ES-I3 (cell line): Measurements from ENCODE around the gene KXD1.
"Not testable (repeated sequence)": the region's sequence is repeated elsewhere in the genome, so short reads cannot be mapped to it uniquely, and the experiment has no call there.

Experiments used
- H3K36me3 ChIP-seq: 2 replicates; pipeline ENCODE4 v1.6.1; 2013; ENCODE audit warnings: mild to moderate bottlenecking, low read length, control low read depth, moderate library complexity; ENCODE audit not compliant: insufficient read depth
- H3K4me1 ChIP-seq: 2 replicates; pipeline ENCODE4 v1.6.1; 2013; ENCODE audit warnings: mild to moderate bottlenecking, control low read depth, low read length; ENCODE audit not compliant: insufficient read depth
- H3K9ac ChIP-seq: 2 replicates; pipeline ENCODE4 v1.6.1; 2013; ENCODE audit warnings: low read depth, mild to moderate bottlenecking, low read length, moderate library complexity
- H3K9me3 ChIP-seq: 2 replicates; pipeline ENCODE4 v1.6.1; 2013; ENCODE audit warnings: mild to moderate bottlenecking, low read length, moderate library complexity; ENCODE audit not compliant: control insufficient read depth, insufficient read depth

KXD1 gene

DNA sequence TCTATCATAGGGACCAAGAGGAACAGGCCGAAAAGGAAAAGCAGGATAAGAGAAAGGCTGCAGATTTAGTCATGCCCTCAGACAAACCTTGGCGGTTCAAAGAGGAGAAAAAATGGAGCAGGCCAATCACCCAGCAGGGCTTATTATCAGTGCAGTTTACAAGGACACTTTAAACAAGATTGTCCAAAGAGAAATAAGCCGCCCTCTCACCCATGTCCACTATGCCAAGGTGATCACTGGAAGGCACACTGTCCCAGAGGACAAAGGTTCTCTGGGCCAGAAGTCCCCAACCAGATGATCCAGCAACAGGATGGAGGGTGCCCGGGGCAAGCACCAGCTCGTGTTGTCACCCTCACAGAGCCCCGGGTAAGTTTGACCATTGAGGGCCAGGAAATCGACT is 22.6 kb downstream of the KXD1 start:
- Histone ChIP-seq H3K4me1 (no peaks in the 10 kb centered on the region), H3K36me3 (peaks cover 9% of the 10 kb centered on the region), H3K9ac (no peak overlapping the region), H3K9me3 (no peaks in the 10 kb centered on the region)

DNA sequence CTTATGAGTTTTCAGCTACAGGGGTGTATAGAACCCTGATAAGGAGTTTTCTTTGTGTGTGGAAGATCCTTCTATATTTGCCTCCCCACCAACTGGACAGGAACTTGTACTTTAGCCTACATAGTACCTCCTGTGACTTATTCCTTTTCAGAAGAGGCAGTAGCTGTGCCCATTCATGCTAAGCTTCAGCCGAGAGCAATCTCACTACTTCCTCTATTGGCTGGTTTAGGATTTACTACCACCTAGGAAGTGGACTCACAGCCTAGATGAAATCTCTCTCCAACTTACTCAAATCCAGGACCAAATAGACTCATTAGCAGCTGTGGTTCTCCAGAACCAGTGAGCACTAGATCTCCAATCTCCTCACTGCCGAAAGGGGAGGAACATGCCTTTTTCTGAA is 28.6 kb downstream of the KXD1 start:
- no peak overlapping the region for H3K9ac ChIP-seq
- H3K4me1 ChIP-seq, result peaks cover 8% of the 10 kb centered on the region; the same call in 1 of the 2 replicates
- no peaks in the 10 kb centered on the region for H3K9me3 ChIP-seq
- no peaks in the 10 kb centered on the region for H3K36me3 ChIP-seq

DNA sequence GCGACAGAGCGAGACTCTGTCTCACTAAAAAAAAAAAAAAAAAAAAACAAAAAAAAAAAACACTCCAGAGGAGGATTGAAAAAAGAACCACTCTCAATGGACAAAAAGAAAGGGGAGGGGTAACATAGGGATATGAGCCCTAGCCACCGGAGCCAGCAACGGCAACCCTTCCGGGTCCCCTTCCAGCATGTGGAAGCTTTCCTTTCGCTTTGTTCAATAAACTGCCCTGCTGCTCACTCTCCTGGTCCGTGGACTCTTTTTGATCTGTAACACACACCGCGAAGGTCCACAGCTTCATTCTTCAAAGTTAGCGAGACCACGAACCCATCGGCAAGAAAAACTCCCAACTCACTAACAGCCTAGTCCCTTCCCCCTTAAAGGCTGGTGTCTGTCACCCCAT is 29.9 kb downstream of the KXD1 start:
- H3K9ac ChIP-seq, result 0 out of 2 replicates have a peak overlapping the region, but pooled peaks have one; percentile 94
- no peaks in the 10 kb centered on the region for H3K36me3 ChIP-seq
- peaks cover 8% of the 10 kb centered on the region; the same call in 1 of the 2 replicates for H3K4me1 ChIP-seq
- H3K9me3 ChIP-seq, result no peaks in the 10 kb centered on the region

DNA sequence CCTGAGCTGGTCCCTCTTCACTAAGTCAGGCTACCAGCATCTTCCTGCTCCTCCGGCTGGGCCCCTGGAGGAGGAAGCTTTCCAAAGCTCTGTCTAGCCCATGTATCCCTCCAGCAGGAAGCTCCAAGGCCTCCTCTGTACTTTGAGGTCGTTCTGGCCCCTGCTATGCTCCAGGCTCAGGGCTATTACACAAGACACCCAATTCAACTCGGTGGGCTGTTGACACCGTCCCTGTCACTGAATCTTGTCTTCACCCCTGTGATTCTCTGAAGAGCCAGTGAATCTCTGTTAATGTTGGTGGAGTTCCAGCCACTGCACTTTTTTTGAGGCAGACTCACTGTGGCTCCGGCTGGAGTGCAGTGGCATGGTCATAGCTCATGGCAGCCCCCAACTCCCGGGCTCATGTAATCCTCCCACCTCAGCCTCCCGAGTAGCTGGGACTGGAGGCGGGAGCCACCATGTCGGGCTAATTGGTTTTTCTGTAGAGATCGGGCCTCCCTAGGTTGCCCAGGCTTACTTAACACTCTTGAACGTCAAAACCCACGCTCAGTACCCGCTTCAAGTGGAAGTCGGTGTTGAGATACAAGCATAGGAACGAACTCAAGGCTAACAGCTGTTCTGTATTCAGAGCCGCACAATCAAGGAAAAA is 30.4 kb downstream of the KXD1 start:
- peaks cover 8% of the 10 kb centered on the region; the same call in 1 of the 2 replicates for H3K4me1 ChIP-seq
- H3K9me3 ChIP-seq, result no peaks in the 10 kb centered on the region
- peak overlapping the region; percentile 94 for H3K9ac ChIP-seq
- H3K36me3 ChIP-seq, result no peaks in the 10 kb centered on the region

DNA sequence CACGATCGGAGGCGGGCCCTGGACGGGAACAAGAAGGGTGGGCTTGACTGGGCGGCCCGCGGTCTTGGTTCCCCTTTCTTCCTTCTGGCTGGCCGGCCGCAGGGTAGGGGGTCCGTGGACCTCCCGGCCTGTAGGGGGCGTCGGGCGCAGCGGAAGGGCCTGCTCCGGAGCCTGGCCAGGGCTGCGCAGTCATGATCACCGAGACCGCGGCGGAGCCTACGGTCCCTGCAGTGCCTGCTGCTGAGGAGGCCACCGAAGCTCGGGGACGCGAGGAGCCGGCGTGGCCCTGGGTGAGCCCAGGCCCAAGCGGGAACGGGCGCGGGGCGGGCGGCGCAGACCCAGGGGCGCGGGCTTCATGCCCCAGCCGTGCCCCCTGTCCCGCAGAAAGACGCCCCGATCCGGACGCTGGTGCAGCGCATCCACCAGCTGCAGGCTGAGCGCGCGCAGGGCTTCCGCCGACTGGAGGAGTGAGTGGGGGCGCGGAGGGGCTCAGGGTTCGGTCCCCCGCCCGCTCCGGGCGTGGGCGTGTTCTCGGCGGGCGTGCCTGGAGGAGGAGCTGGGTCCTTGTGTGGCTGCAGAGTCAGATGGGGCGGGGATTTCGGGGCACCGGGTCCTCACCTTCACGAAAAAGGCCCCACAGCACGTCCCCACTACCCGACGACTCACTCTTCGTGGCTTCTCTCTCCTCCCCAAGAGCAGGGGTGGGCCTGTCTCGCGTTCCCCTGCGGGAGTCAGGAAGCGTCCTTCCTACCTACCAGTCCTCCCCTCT is 31.1 kb downstream of the KXD1 start, which contains the start of gene REX1BD:
Gene REX1BD (plus strand): TSS at position 188 of the 769 bp plus-strand sequence. CDS start 4 bp downstream, at position 192.
- Histone ChIP-seq H3K36me3 (no peaks in the 10 kb centered on the region), H3K4me1 (peaks cover 8% of the 10 kb centered on the region; the same call in 1 of the 2 replicates), H3K9me3 (no peaks in the 10 kb centered on the region), H3K9ac (peak within 1 kb of the TSS; percentile 94)

DNA sequence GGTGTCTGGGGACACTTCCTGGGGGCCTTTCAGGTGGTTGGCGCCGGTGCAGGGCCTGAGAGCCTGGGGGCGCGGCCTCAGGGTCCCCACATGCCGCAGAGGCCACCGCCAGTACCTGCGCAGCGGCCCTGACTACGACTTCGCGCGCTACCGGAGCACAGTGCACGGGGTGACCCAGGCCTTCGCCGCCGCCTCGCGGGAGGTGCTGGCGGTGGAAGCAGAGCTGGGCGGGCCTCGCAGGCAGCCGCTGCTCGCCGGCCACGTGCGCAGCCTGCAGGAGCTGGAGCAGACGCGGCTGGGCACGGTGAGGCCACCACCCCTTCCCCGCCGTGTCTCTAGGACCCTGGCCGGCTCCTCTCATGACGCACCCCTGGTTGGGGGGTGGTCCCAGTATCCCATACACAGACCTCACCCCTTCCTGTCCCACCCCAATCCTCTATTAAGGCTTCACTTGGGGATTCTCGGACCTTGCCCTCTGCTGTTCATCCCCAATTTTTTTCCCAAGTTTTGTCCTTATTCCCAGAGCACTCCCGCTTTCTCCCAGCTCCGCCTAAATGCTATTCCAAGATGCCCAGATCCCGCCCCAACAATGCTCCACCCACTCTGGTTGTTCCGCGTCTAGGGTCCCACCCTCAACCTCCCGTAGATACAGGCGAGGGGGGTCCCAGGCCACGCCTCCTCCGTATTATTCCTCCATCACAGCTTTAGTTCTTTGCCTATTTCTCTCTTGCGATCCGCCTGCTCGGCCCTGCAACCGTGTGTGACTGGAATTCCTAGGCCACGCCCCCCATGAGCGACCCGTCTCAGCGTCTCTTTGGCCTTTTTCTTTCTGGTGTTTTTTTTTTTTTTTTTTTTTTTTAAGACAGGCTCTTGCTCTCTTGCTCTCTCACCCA is 32.0 kb downstream of the KXD1 start:
- peaks cover 10% of the 10 kb centered on the region; the same call in 1 of the 2 replicates for H3K4me1 ChIP-seq
- H3K9me3 ChIP-seq, result no peaks in the 10 kb centered on the region
- peak overlapping the region; percentile 94 for H3K9ac ChIP-seq
- no peaks in the 10 kb centered on the region for H3K36me3 ChIP-seq

DNA sequence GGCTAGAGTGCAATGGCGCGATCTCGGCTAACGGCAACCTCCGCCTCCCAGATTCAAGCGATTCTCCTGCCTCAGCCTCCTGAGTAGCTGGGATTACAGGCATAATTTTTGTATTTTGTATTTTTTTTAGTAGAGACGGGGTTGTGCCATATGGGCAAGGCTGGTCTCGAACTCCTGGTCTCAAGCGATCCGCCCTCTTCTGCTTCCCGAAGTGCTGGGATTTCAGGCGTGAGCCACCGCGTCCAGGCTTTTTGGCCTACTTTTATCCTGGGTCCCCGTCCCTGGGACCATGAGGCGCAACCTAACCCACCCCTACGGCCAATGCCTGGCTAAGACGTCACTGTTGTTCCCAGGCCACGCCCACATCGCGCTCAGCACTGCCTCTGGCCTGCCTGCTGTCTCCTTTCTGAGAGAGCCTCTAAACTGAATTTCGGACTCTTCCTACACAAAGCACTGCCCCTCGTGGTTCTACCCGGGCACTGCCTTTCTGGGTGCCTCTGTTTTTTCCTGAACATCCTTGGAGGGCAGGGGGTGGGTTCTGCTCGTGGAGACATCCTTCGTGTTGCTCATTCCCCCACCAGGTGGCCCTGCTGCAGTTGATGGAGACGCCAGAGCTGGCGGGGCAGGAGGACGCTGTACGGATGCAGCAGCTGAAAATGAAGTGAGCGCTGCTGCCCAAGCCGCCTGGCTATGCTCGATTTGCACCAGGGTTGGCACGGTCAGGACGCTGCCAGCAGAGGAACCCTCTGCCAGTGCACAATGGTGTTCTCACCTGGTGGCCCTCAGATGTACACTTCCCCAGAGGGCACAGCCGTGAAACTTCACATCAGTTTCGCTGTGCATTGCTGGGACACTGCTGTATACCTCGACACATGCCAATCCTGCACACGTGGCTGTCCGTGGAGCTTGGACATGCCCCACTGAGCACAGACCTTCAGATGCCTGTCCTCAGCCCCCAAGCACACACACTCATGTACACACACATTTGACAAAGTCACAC is 32.9 kb downstream of the KXD1 start:
- Histone ChIP-seq H3K9me3 (no peaks in the 10 kb centered on the region), H3K9ac (peak overlapping the region; percentile 94; the same call in 1 of the 2 replicates), H3K4me1 (peaks cover 17% of the 10 kb centered on the region; the same call in 1 of the 2 replicates), H3K36me3 (no peaks in the 10 kb centered on the region)

DNA sequence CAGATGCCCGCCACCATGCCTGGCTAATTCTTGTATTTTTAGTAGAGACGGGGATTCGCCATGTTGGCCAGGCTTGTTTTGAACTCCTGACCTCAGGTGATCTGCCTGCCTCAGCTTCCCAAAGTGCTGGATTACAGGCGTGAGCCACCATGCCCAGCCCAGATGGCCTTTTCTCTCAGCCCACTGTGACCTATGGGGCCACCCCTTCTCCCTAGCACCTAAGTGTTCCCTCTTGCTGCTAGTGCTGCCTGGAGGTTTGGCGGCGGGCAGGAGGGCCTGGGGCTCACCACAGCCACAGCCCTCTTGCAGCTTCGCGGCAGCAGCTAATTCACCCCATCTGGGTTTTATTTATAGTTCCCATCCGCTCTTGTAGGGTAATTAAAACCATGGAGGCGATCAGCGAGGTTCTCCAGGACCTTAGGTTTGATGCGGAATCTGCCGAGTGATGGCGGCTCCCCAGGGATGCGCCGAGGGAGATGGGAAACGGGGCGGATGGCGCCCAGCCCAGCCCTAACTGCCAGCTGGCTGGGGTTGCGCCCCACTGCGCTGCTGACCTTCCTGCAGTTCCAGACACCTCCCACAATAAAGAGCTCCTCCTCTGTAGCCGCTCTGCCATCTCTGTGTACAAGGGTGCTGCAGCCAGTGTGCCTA is 34.2 kb downstream of the KXD1 start:
- Histone ChIP-seq H3K9me3 (no peaks in the 10 kb centered on the region), H3K9ac (no peak overlapping the region), H3K36me3 (no peaks in the 10 kb centered on the region), H3K4me1 (peaks cover 22% of the 10 kb centered on the region; the same call in 1 of the 2 replicates)

DNA sequence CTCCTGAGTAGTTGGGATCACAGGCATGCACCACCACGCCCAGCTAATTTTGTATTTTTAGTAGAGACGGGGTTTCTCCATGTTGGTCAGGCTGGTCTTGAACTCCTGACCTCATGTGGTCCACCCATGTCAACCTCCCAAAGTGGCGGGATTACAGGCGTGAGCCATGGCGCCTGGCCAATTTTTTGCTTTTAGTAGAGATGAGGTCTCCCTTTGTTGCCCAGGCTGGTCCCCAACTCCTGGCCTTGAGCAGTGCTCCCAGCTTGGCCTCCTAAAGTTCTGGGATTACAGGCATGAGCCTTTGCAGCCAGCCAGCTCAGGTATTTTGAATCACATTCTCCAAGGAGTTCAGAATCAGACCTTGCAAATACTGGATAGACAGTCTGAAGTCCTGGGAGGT is 35.1 kb downstream of the KXD1 start:
- not testable (repeated sequence) for H3K9ac ChIP-seq, H3K9me3 ChIP-seq, H3K36me3 ChIP-seq
- H3K4me1 ChIP-seq, result peaks cover 22% of the 10 kb centered on the region; the same call in 1 of the 2 replicates

DNA sequence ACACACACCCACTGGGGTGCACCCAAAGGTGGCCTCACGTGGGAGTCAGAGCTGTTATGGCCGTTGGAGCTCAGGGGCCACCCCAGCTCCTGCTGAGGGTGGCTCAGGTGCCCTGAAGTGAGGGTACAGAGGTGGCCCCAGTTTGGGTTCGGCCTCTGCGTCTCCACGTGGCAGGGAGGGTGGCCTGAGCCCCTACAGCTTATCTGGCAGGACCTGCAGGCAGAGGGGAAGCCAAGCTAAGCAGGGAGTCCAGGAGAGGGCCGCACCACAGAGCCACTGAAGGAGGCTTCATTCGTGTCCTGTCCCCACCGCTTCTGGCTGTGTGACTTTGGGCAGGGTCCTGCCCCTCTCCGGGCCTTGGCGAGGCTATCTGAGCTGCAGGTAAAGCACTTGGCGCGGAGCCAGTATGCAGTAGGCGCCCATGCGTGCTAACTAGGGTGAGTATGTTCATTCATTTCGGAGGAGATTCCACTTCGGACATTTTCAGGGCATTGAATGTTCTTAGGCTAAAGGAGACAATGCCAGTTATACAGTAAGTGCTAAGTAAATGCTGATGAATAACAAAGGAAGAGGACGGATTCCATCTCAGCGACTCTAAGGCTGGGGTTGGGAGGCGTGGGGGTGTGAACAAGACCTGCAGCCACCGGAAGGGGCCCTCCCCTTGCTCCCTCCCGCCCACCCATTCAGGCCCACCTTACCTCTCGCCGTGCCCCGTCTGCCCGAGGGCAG is 35.9 kb downstream of the KXD1 start:
- Histone ChIP-seq H3K9me3 (no peaks in the 10 kb centered on the region), H3K9ac (peak overlapping the region; percentile 36), H3K36me3 (no peaks in the 10 kb centered on the region), H3K4me1 (peaks cover 18% of the 10 kb centered on the region; the same call in 1 of the 2 replicates)

DNA sequence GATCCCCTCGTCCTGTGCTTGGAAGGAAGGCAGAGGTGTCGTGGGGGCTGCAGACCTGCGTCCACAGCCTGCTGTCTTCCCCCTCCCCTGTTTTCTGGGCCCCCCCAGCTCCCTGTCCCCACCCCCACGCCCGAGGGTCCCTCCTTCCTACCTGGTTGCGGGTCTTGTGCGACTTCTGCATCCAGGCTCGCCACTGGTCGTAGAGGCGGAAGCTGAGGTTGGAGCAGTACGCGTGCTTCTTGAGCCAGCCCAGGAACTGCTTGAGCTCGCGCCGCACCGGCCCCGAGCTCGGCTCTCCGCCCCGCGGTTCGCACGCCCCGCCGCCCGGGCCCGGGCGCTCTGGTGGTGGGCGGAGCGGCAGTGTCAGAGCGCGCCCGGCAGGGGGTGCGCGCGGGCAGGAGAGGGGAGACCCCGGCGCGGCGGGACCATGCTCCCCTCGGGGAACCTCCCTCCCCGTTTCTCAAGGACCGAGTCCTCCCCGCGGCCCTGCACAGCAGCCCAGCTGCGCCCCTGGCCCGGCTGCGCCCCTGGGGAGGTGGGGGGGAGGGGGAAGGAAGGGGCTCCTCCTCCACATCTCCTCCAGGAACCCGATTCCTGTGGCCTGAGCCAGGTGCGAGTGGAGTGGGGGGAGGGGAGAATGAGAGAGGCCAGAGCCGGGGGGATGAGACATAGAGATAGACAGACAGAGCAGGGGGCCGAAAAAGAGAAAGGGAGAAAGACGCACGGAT is 36.6 kb downstream of the KXD1 start:
- Histone ChIP-seq H3K4me1 (peaks cover 18% of the 10 kb centered on the region; the same call in 1 of the 2 replicates), H3K9ac (peak overlapping the region; percentile 36), H3K36me3 (no peaks in the 10 kb centered on the region), H3K9me3 (no peaks in the 10 kb centered on the region)

DNA sequence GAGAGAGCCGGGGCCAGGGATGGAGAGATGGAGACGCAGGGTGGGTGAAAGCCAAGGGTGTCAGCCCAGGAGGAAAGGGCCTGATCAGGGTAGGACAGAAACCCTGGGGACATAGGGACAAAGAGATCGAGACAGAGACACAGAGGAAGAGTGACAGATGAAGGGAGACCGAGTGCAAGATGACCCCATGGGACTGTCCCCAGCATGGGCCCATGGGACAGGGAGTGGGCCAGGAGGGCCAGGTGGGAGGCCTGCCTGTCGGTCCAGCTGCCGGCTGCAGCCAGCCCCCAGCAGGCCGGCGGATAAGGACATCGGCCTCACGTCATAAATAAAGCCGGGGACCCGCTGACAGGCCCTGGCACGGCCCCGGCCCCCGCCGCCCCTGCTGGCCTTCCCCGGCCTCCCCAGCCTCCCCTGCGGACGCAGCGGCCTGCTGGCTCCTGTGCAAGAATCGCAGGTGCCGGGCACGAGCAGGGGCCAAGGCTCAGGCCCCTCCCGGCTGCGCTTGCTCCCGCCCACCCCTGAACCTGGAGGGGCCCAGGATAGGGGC is 37.2 kb downstream of the KXD1 start:
- peak overlapping the region; percentile 36 for H3K9ac ChIP-seq
- peaks cover 18% of the 10 kb centered on the region; the same call in 1 of the 2 replicates for H3K4me1 ChIP-seq
- H3K36me3 ChIP-seq, result no peaks in the 10 kb centered on the region
- no peaks in the 10 kb centered on the region for H3K9me3 ChIP-seq
